Caco-2 (cell line): ENCODE results near the gene DAB1. TPM values are rescaled to one million over a fixed set of nuclear protein-coding genes. Genes with fewer than 3 reads are reported as not detected.
"Not testable (repeated sequence)": the region's sequence is repeated elsewhere in the genome, so short reads cannot be mapped to it uniquely, and the experiment has no call there.

Experiments used
- BruUV-seq: library from RNA; stranded (reverse); fragments of 400-500 nt; replicated peaks from 2 replicates; lab custom pipeline; 2021; lab: Mats Ljungman, UMichigan
- CTCF ChIA-PET: fragments of 300-600 bp; sonication (Branson Sonifier 250); formaldehyde crosslinking; loops from one replicate; lab custom pipeline; 2022; ENCODE audit warnings: antibody characterized with exemption; lab: Charles Lee
- POLR2A ChIA-PET: fragments of 300-600 bp; sonication (Branson Sonifier 250); formaldehyde crosslinking; loops from one replicate; lab custom pipeline; 2022; ENCODE audit warnings: antibody characterized with exemption; lab: Charles Lee
- DNase-seq, 2 experiments: peaks; one replicate each; pipeline versions ENCODE4 v3.0.0 to v3.0.0-alpha.2; 2020 to 2022
- H3K27me3 ChIP-seq: replicated peaks from 2 replicates; pipeline ENCODE4 v1.6.0; 2011; ENCODE audit warnings: low read length; ENCODE audit not compliant: control insufficient read depth, insufficient read depth
- H3K36me3 ChIP-seq: 2 replicates; pipeline ENCODE4 v1.5.1; 2011; ENCODE audit warnings: low read length; ENCODE audit not compliant: control insufficient read depth, insufficient read depth
- H3K4me1 ChIP-seq: fragments of 250-450 bp; sonication (Bioruptor Pico); 2 replicates; pipeline ENCODE4 v1.5.1; 2020; ENCODE audit warnings: mild to moderate bottlenecking
- H3K4me3 ChIP-seq: 2 replicates; pipeline ENCODE4 v1.5.1; 2011; ENCODE audit warnings: low read depth, mild to moderate bottlenecking, control low read depth, low read length
- H3K9me3 ChIP-seq: fragments of 250-450 bp; sonication (Bioruptor Pico); 2 replicates; pipeline ENCODE4 v1.5.1; 2020; ENCODE audit warnings: mild to moderate bottlenecking, moderate library complexity
- H3K27ac Mint-ChIP-seq: one replicate; pipeline ENCODE4 v1.8.0; 2022; ENCODE audit warnings: mixed read lengths; ENCODE audit not compliant: unreplicated experiment
- H3K27me3 Mint-ChIP-seq: one replicate; pipeline ENCODE4 v1.8.0; 2022; ENCODE audit warnings: mixed read lengths; ENCODE audit not compliant: insufficient read depth, unreplicated experiment
- H3K36me3 Mint-ChIP-seq: one replicate; pipeline ENCODE4 v1.8.0; 2022; ENCODE audit warnings: mild to moderate bottlenecking, mixed read lengths; ENCODE audit not compliant: insufficient read depth, unreplicated experiment
- H3K4me1 Mint-ChIP-seq: one replicate; pipeline ENCODE4 v1.8.0; 2022; ENCODE audit warnings: low read depth, mixed read lengths; ENCODE audit not compliant: unreplicated experiment
- H3K4me3 Mint-ChIP-seq: one replicate; pipeline ENCODE4 v1.8.0; 2022; ENCODE audit warnings: mild to moderate bottlenecking, moderate library complexity, mixed read lengths; ENCODE audit not compliant: unreplicated experiment
- H3K9me3 Mint-ChIP-seq: one replicate; pipeline ENCODE4 v1.8.0; 2022; ENCODE audit warnings: mixed read lengths; ENCODE audit not compliant: unreplicated experiment
- CTCF ChIP-seq, 2 experiments: fragments of 200-600 bp in 1 of 2; IDR thresholded peaks; 1 replicate in 1 of 2; 2 replicates in 1 of 2; pipeline versions ENCODE4 v1.5.1 to v1.8.0; 2011 to 2022; ENCODE audit warnings: antibody characterized with exemption in 1 of 2, control low read depth in 1 of 2, inconsistent platforms in 1 of 2, low read depth in 1 of 2, low read length in 1 of 2, mild to moderate bottlenecking in 1 of 2, moderate library complexity in 1 of 2; ENCODE audit not compliant: insufficient read depth in 1 of 2, severe bottlenecking in 1 of 2, unreplicated experiment in 1 of 2
- intact Hi-C: fragments of 100-400 bp; cut with micrococcal nuclease; formaldehyde crosslinking; loops from one replicate; pipeline ENCODE4 v1.10.0; 2022; ENCODE audit not compliant: unreplicated experiment
- total RNA-seq: library from RNA; stranded (reverse); gene quantifications from 2 replicates; pipeline ENCODE4 v1.2.3, GENCODE V29; 2022

Gene DAB1
- total RNA-seq, 1 experiment from 2014 or later = 0.32 TPM

DNA sequence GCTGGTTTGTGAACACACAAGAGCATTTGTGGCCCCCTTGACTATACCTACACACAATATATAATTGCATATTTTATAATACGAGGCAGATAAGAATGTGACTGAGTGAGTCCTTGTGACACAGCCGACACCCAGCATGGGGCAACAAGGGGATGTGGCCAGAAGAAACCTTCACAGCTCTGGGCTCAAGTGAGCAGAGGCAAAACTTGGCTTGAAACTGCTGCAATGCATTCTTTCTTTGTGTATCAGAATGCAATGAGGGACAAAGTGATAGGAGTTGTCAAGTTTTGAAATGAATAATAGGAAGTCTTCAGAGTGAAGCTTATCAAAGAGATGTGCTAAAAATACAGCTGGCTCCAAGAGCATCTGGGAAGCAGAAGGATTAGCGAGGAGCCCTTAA is 334.0 kb downstream of the DAB1 start:
- no peak overlapping the region for H3K4me3 Mint-ChIP-seq
- ChIA-PET POLR2A (no interaction called here), CTCF (no interaction called here)
- Histone ChIP-seq H3K9me3 (no peaks in the 10 kb centered on the region), H3K36me3 (no peaks in the 10 kb centered on the region), H3K4me3 (no peak overlapping the region), H3K4me1 (no peaks in the 10 kb centered on the region), H3K27me3 (no peaks in the 10 kb centered on the region)
- peaks cover 5% of the 10 kb centered on the region for H3K4me1 Mint-ChIP-seq
- BruUV-seq = no TSS peak
- H3K36me3 Mint-ChIP-seq = no peaks in the 10 kb centered on the region
- no peak overlapping the region for H3K27ac Mint-ChIP-seq
- H3K9me3 Mint-ChIP-seq = no peaks in the 10 kb centered on the region
- DNase-seq = no peak
- intact Hi-C loops = no loop called here
- no peak for TF ChIP-seq CTCF (IDR thresholded peaks at IDR 0.05; ENCODE audit: insufficient read depth in 1 of 2, low read depth in 1 of 2, low read length in 1 of 2, severe bottlenecking in 1 of 2, unreplicated experiment in 1 of 2)
- no peaks in the 10 kb centered on the region for H3K27me3 Mint-ChIP-seq

DNA sequence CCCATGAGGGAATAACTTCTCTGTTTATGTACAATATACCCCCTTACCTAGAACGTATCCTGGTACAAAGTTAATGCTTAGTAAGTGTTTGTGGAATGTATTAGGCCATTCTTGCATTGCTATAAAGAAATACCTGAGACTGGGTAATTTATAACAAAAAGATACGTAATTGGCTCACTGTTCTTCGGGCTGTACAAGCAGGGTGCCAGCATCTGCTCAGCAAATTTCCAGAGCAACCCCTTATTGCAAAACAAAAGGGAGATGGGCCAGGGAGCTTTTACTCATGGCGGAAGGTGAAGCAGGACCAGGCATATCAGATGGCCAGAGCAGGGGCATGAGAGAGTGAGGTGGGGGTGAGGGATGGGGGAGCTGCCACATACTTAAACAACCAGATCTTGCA is 334.6 kb downstream of the DAB1 start:
- Mint-ChIP-seq H3K27ac (no peak overlapping the region), H3K36me3 (no peaks in the 10 kb centered on the region), H3K27me3 (no peaks in the 10 kb centered on the region), H3K9me3 (no peaks in the 10 kb centered on the region), H3K4me1 (peaks cover 5% of the 10 kb centered on the region), H3K4me3 (no peak overlapping the region)
- DNase-seq = no peak
- intact Hi-C loops = no loop called here
- no peak for TF ChIP-seq CTCF (IDR thresholded peaks at IDR 0.05; ENCODE audit: insufficient read depth in 1 of 2, low read depth in 1 of 2, low read length in 1 of 2, severe bottlenecking in 1 of 2, unreplicated experiment in 1 of 2)
- ChIA-PET POLR2A (no interaction called here), CTCF (no interaction called here)
- BruUV-seq = no TSS peak
- no peaks in the 10 kb centered on the region for H3K9me3 ChIP-seq
- H3K4me3 ChIP-seq = no peak overlapping the region
- H3K36me3 ChIP-seq = no peaks in the 10 kb centered on the region
- H3K4me1 ChIP-seq = no peaks in the 10 kb centered on the region
- no peaks in the 10 kb centered on the region for H3K27me3 ChIP-seq

DNA sequence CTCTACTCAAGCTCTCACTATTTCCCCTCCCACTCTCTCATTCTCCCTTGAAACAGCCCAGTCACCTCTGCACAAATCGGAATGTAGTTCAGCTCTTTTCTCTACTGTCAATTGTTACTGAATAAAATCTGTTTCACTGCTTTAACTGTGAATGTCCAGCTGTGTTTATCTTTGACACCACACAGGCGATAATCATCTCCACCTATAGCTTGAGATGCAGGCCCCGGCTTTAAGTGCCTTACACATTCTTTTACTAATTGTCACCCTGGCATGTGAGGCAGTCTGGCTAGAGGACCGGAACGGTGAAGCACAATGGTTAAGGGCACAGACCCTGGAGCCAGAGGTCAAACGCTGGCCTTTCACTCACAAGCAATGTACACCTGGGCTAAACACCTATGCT is 335.2 kb downstream of the DAB1 start:
- no peaks in the 10 kb centered on the region for H3K4me1 ChIP-seq
- DNase-seq = no peak
- no peaks in the 10 kb centered on the region for H3K27me3 ChIP-seq
- ChIA-PET CTCF (no interaction called here), POLR2A (no interaction called here)
- intact Hi-C loops = no loop called here
- Mint-ChIP-seq H3K27ac (no peak overlapping the region), H3K9me3 (no peaks in the 10 kb centered on the region), H3K27me3 (no peaks in the 10 kb centered on the region), H3K4me1 (peaks cover 5% of the 10 kb centered on the region), H3K4me3 (no peak overlapping the region), H3K36me3 (no peaks in the 10 kb centered on the region)
- no peaks in the 10 kb centered on the region for H3K36me3 ChIP-seq
- BruUV-seq = no TSS peak
- TF ChIP-seq CTCF (IDR thresholded peaks at IDR 0.05; ENCODE audit: insufficient read depth in 1 of 2, low read depth in 1 of 2, low read length in 1 of 2, severe bottlenecking in 1 of 2, unreplicated experiment in 1 of 2) = no peak
- no peaks in the 10 kb centered on the region for H3K9me3 ChIP-seq
- no peak overlapping the region for H3K4me3 ChIP-seq

DNA sequence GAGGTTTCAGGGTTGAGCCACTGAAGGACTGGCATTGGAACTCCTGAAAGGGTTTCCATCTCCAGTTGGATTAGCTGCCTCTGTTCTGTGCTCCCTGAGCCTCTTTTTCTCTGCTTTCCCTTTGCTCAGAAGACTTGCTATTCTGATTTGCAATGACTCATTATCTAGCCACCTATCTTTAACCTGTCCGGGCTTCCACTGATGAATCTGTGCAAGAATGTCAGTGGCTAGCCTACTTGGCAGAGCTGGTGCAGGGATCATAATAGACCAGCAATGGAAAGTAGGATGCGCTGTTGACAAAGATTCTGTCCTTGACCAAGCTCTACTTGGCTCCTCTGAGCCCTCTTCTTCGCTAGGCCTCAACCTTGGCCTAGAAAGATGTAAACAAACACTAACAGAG is 336.2 kb downstream of the DAB1 start:
- H3K4me3 Mint-ChIP-seq, intact Hi-C loops, H3K27ac Mint-ChIP-seq, H3K9me3 Mint-ChIP-seq, H3K9me3 ChIP-seq, POLR2A ChIA-PET, H3K4me1 ChIP-seq, CTCF ChIA-PET, H3K36me3 Mint-ChIP-seq, H3K4me3 ChIP-seq, H3K4me1 Mint-ChIP-seq, H3K36me3 ChIP-seq, H3K27me3 ChIP-seq, BruUV-seq, DNase-seq, H3K27me3 Mint-ChIP-seq: not testable (repeated sequence)
